Measurements from ENCODE around the gene BMERB1.
"Not testable (repeated sequence)": the region's sequence is repeated elsewhere in the genome, so short reads cannot be mapped to it uniquely, and the experiment has no call there.

The BMERB1 gene

GRCh38 chr16:15526731-15527130 lies 92.3 kb downstream of the BMERB1 start:
- no peak for DNase-seq

GRCh38 chr16:15529673-15530072 lies 95.3 kb downstream of the BMERB1 start:
- no peak for DNase-seq

GRCh38 chr16:15530085-15530484 lies 95.7 kb downstream of the BMERB1 start:
- DNase-seq = no peak

GRCh38 chr16:15532825-15533224 lies 98.4 kb downstream of the BMERB1 start:
- DNase-seq = no peak

GRCh38 chr16:15533386-15533785 lies 99.0 kb downstream of the BMERB1 start:
- DNase-seq = no peak

- no peak for DNase-seq
Observed at GRCh38 chr16:15535772-15536171, 101.4 kb downstream of the BMERB1 start.

GRCh38 chr16:15536843-15537242 lies 102.5 kb downstream of the BMERB1 start:
- DNase-seq = peak; percentile 58

- peak; percentile 67 for DNase-seq
Observed at GRCh38 chr16:15538507-15538906, 104.1 kb downstream of the BMERB1 start.

- peak; percentile 64 for DNase-seq
Observed at GRCh38 chr16:15539197-15539596, 104.8 kb downstream of the BMERB1 start.

- peak; percentile 1 for DNase-seq
Observed at GRCh38 chr16:15542261-15542660, 107.9 kb downstream of the BMERB1 start.

GRCh38 chr16:15542734-15543347 lies 108.5 kb downstream of the BMERB1 start:
- no peak for DNase-seq

- DNase-seq = no peak
Observed at GRCh38 chr16:15544405-15544804, 110.0 kb downstream of the BMERB1 start.

GRCh38 chr16:15545544-15545943 lies 111.2 kb downstream of the BMERB1 start:
- DNase-seq = no peak

GRCh38 chr16:15547072-15547767 lies 112.8 kb downstream of the BMERB1 start:
- not testable (repeated sequence) for DNase-seq

GRCh38 chr16:15547768-15548096 lies 113.3 kb downstream of the BMERB1 start:
- no peak for DNase-seq

GRCh38 chr16:15548482-15548891 lies 114.1 kb downstream of the BMERB1 start:
- no peak for DNase-seq

GRCh38 chr16:15552507-15552906 lies 118.1 kb downstream of the BMERB1 start:
- no peak for DNase-seq

- DNase-seq = no peak
Observed at GRCh38 chr16:15553313-15554088, 119.1 kb downstream of the BMERB1 start.

- no peak for DNase-seq
Observed at GRCh38 chr16:15556130-15556529, 121.7 kb downstream of the BMERB1 start.

- no peak for DNase-seq
Observed at GRCh38 chr16:15557258-15557657, 122.9 kb downstream of the BMERB1 start.

- DNase-seq = no peak
Observed at GRCh38 chr16:15559176-15559575, 124.8 kb downstream of the BMERB1 start.

- no peak for DNase-seq
Observed at GRCh38 chr16:15564604-15565339, 130.4 kb downstream of the BMERB1 start.

GRCh38 chr16:15566095-15566494 lies 131.7 kb downstream of the BMERB1 start:
- no peak for DNase-seq
